GM23248 (cell line): ENCODE results near the gene FAM171A1. TPM values are rescaled to one million over a fixed set of nuclear protein-coding genes. Genes with fewer than 3 reads are reported as not detected.

Source experiments
- DNase-seq: peaks from one replicate; pipeline ENCODE4 v3.0.0-alpha.2; 2015
- H2AFZ ChIP-seq: fragments of 200-600 bp; sonication (generic); 2 replicates; pipeline ENCODE4 v1.6.1; 2016; ENCODE audit warnings: antibody characterized with exemption
- H3F3A ChIP-seq: fragments of 200-600 bp; sonication (generic); 2 replicates; pipeline ENCODE4 v1.6.1; 2016; ENCODE audit warnings: mild to moderate bottlenecking, antibody characterized with exemption, mixed run types; ENCODE audit not compliant: insufficient read depth
- H3K27ac ChIP-seq: fragments of 200-600 bp; sonication (generic); 2 replicates; pipeline ENCODE4 v1.5.1; 2016; ENCODE audit warnings: mild to moderate bottlenecking
- H3K27me3 ChIP-seq: fragments of 200-600 bp; sonication (generic); replicated peaks from 2 replicates; pipeline ENCODE4 v1.6.1; 2016; ENCODE audit warnings: mild to moderate bottlenecking; ENCODE audit not compliant: insufficient read depth
- H3K36me3 ChIP-seq: fragments of 200-600 bp; sonication (generic); 2 replicates; pipeline ENCODE4 v1.6.1; 2016; ENCODE audit warnings: low read depth, mild to moderate bottlenecking
- H3K4me1 ChIP-seq: fragments of 200-600 bp; sonication (generic); 2 replicates; pipeline ENCODE4 v1.6.1; 2016; ENCODE audit warnings: mild to moderate bottlenecking; ENCODE audit not compliant: insufficient read depth
- H3K4me2 ChIP-seq: fragments of 200-600 bp; sonication (generic); one replicate; pipeline ENCODE4 v1.6.1; 2016; ENCODE audit warnings: mild to moderate bottlenecking; ENCODE audit not compliant: unreplicated experiment
- H3K4me3 ChIP-seq: fragments of 200-600 bp; sonication (generic); 2 replicates; pipeline ENCODE4 v1.5.1; 2016; ENCODE audit warnings: mild to moderate bottlenecking
- H3K79me2 ChIP-seq: fragments of 200-600 bp; sonication (generic); 2 replicates; pipeline ENCODE4 v1.6.1; 2016; ENCODE audit warnings: mild to moderate bottlenecking; ENCODE audit not compliant: insufficient read depth
- H3K9ac ChIP-seq: fragments of 200-600 bp; sonication (generic); 2 replicates; pipeline ENCODE4 v1.6.1; 2016; ENCODE audit warnings: mild to moderate bottlenecking
- H3K9me2 ChIP-seq: fragments of 200-600 bp; sonication (generic); 2 replicates; pipeline ENCODE4 v1.6.1; 2016; ENCODE audit warnings: mixed run types, mild to moderate bottlenecking, moderate library complexity; ENCODE audit not compliant: insufficient read depth
- H3K9me3 ChIP-seq: fragments of 200-600 bp; sonication (generic); one replicate; pipeline ENCODE4 v1.6.1; 2017; ENCODE audit warnings: low read depth
- H4K20me1 ChIP-seq: fragments of 200-600 bp; sonication (generic); 2 replicates; pipeline ENCODE4 v1.6.0; 2016; ENCODE audit not compliant: insufficient read depth
- EZH2 ChIP-seq: fragments of 200-600 bp; sonication (generic); IDR thresholded peaks from 2 replicates; pipeline ENCODE4 v1.6.1; 2018; ENCODE audit warnings: antibody characterized with exemption, mild to moderate bottlenecking; ENCODE audit not compliant: insufficient read depth, poor library complexity, severe bottlenecking
- EZH2phosphoT487 ChIP-seq: fragments of 200-600 bp; sonication (generic); IDR thresholded peaks from 2 replicates; pipeline ENCODE4 v1.6.1; 2018; ENCODE audit warnings: antibody characterized with exemption, moderate library complexity, mild to moderate bottlenecking, low read depth; ENCODE audit not compliant: insufficient read depth
- WGBS, 2 experiments: methylation state at CpG; one replicate each; pipeline ENCODE4 v1.1.6; 2015 to 2017; ENCODE audit warnings: low lambda C conversion rate in 2 of 2, low coverage in 1 of 2; ENCODE audit errors: missing lambda C conversion rate in 2 of 2; 5-methylcytosine and 5-hydroxymethylcytosine counted together
- in situ Hi-C: fragments of 300-500 bp; cut with MboI; formaldehyde crosslinking; loops from 2 replicates; pipeline ENCODE4 v1.15.0; 2020
- polyA plus RNA-seq: library from polyadenylated mRNA; unstranded; fragments of >200 nt; fragmentation: Nextera tagmentation; extraction: Ambion mirVana; gene quantifications from 2 replicates; pipeline ENCODE4 v1.2.1, GENCODE V29; 2016
- total RNA-seq: library from RNA; depleted of rRNA; stranded (reverse); fragments of >200 nt; shearing (Covaris generic); gene quantifications from 2 replicates; pipeline ENCODE4 v1.2.3, GENCODE V29; 2014

FAM171A1 gene
- total and polyA plus RNA-seq, 2 experiments from 2014 or later, result 11.2 to 25.2 TPM

GRCh38 chr10:15347150-15347549 is 23.9 kb downstream of the FAM171A1 start:
- Histone ChIP-seq H3K9ac (no peak overlapping the region), H3K79me2 (peaks cover 89% of the 10 kb centered on the region), H3K27me3 (no peaks in the 10 kb centered on the region), H3K36me3 (no peaks in the 10 kb centered on the region), H3F3A (no peaks in the 10 kb centered on the region), H2AFZ (no peak overlapping the region), H3K4me3 (no peak overlapping the region), H3K4me2 (no peak overlapping the region), H3K4me1 (peaks cover 8% of the 10 kb centered on the region), H3K27ac (no peak overlapping the region), H3K9me3 (no peaks in the 10 kb centered on the region), H4K20me1 (no peaks in the 10 kb centered on the region), H3K9me2 (no peaks in the 10 kb centered on the region)
- TF ChIP-seq EZH2 (no peak), EZH2phosphoT487 (no peak)
- in situ Hi-C loops, result no loop called here
- DNase-seq, result no peak
- 92 to 96% methylated on average over 6 of the region's 6 CpGs for WGBS, 2 experiments

- Histone ChIP-seq H2AFZ (no peak overlapping the region), H3K4me1 (peaks cover 8% of the 10 kb centered on the region), H3K9ac (no peak overlapping the region), H3K27me3 (no peaks in the 10 kb centered on the region), H3K4me2 (no peak overlapping the region), H3K9me3 (no peaks in the 10 kb centered on the region), H3K36me3 (no peaks in the 10 kb centered on the region), H3K27ac (no peak overlapping the region), H3K79me2 (peaks cover 89% of the 10 kb centered on the region), H3F3A (no peaks in the 10 kb centered on the region), H3K4me3 (no peak overlapping the region), H4K20me1 (no peaks in the 10 kb centered on the region), H3K9me2 (no peaks in the 10 kb centered on the region)
- in situ Hi-C loops, result no loop called here
- TF ChIP-seq EZH2phosphoT487 (no peak), EZH2 (no peak)
- DNase-seq, result peak; percentile 28
- 64 to 67% methylated on average over 8 of the region's 8 CpGs for WGBS, 2 experiments
Measured at GRCh38 chr10:15346440-15347141, 24.5 kb downstream of the FAM171A1 start.

- in situ Hi-C loops, result no loop called here
- H2AFZ ChIP-seq, result no peak overlapping the region
- peaks cover 89% of the 10 kb centered on the region for H3K79me2 ChIP-seq
- no peaks in the 10 kb centered on the region for H4K20me1 ChIP-seq
- no peaks in the 10 kb centered on the region for H3K27me3 ChIP-seq
- H3K9ac ChIP-seq, result no peak overlapping the region
- no peaks in the 10 kb centered on the region for H3K9me3 ChIP-seq
- no peak overlapping the region for H3K4me2 ChIP-seq
- DNase-seq, result no peak
- peaks cover 8% of the 10 kb centered on the region for H3K4me1 ChIP-seq
- no peaks in the 10 kb centered on the region for H3K36me3 ChIP-seq
- H3K27ac ChIP-seq, result no peak overlapping the region
- TF ChIP-seq EZH2phosphoT487 (no peak), EZH2 (no peak)
- no peak overlapping the region for H3K4me3 ChIP-seq
- WGBS, 2 experiments, result 66 to 92% methylated on average over 4 to 5 of the region's 5 CpGs
- H3K9me2 ChIP-seq, result no peaks in the 10 kb centered on the region
- no peaks in the 10 kb centered on the region; the same call in 1 of the 2 replicates for H3F3A ChIP-seq
Measured at GRCh38 chr10:15345450-15345849, 25.6 kb downstream of the FAM171A1 start.

- peaks cover 8% of the 10 kb centered on the region for H3K4me1 ChIP-seq
- no peak overlapping the region for H3K27ac ChIP-seq
- DNase-seq, result peak; percentile 22
- in situ Hi-C loops, result no loop called here
- no peak overlapping the region for H3K4me2 ChIP-seq
- no peaks in the 10 kb centered on the region for H3K9me2 ChIP-seq
- H4K20me1 ChIP-seq, result no peaks in the 10 kb centered on the region
- 83% methylated on average over 8 of the region's 8 CpGs for WGBS, 2 experiments
- H3K4me3 ChIP-seq, result no peak overlapping the region
- no peak overlapping the region for H2AFZ ChIP-seq
- H3K9me3 ChIP-seq, result no peaks in the 10 kb centered on the region
- H3K79me2 ChIP-seq, result peaks cover 90% of the 10 kb centered on the region
- no peak overlapping the region for H3K9ac ChIP-seq
- H3F3A ChIP-seq, result no peaks in the 10 kb centered on the region; the same call in 1 of the 2 replicates
- no peaks in the 10 kb centered on the region for H3K27me3 ChIP-seq
- no peaks in the 10 kb centered on the region for H3K36me3 ChIP-seq
- no peak for TF ChIP-seq EZH2phosphoT487
- no peak for TF ChIP-seq EZH2
Measured at GRCh38 chr10:15344876-15345285, 26.2 kb downstream of the FAM171A1 start.
